ENCODE measurements around the gene THUMPD3.

THUMPD3 gene

GRCh38 chr3:9430733-9431132, 67.9 kb downstream of the THUMPD3 start:
- Histone ChIP-seq H3K9me3 (ENCODE audit: control insufficient read depth, insufficient read depth, low read length) (no peaks in the 10 kb centered on the region), H3K36me3 (ENCODE audit: control insufficient read depth, low read length) (peaks cover 95% of the 10 kb centered on the region), H3K79me2 (ENCODE audit: control insufficient read depth, low read length) (peaks cover 34% of the 10 kb centered on the region), H3K27me3 (ENCODE audit: control insufficient read depth, low read length) (no peaks in the 10 kb centered on the region), H4K20me1 (ENCODE audit: control insufficient read depth, insufficient read depth, low read depth, low read length) (peaks cover 7% of the 10 kb centered on the region; the same call in 1 of the 2 replicates), H3K4me1 (ENCODE audit: control insufficient read depth, low read length) (no peaks in the 10 kb centered on the region), H3K9me2 (replicated peaks; ENCODE audit: control insufficient read depth, low read length) (no peaks in the 10 kb centered on the region), H3F3A (ENCODE audit: control insufficient read depth, insufficient read depth) (no peaks in the 10 kb centered on the region), H3K27ac (ENCODE audit: low read depth, low read length) (no peak overlapping the region), H3K4me3 (ENCODE audit: low read length) (no peak overlapping the region), H3K4me2 (ENCODE audit: low read length) (no peak overlapping the region)
- TF ChIP-seq CTCF (IDR thresholded peaks at IDR 0.05; ENCODE audit: low read depth, low read length, poor library complexity, severe bottlenecking) (no peak), EZH2phosphoT487 (IDR thresholded peaks at IDR 0.05; ENCODE audit: borderline replicate concordance, low read length) (no peak)

GRCh38 chr3:9433627-9434521, 71.0 kb downstream of the THUMPD3 start:
- H3K79me2 ChIP-seq (ENCODE audit: control insufficient read depth, low read length) = peaks cover 28% of the 10 kb centered on the region
- no peak overlapping the region for H3K4me3 ChIP-seq (ENCODE audit: low read length)
- H3K4me2 ChIP-seq (ENCODE audit: low read length) = no peak overlapping the region
- H3K27me3 ChIP-seq (ENCODE audit: control insufficient read depth, low read length) = no peaks in the 10 kb centered on the region
- peaks cover 7% of the 10 kb centered on the region; the same call in 1 of the 2 replicates for H4K20me1 ChIP-seq (ENCODE audit: control insufficient read depth, insufficient read depth, low read depth, low read length)
- no peaks in the 10 kb centered on the region for H3K9me3 ChIP-seq (ENCODE audit: control insufficient read depth, insufficient read depth, low read length)
- H3K4me1 ChIP-seq (ENCODE audit: control insufficient read depth, low read length) = no peaks in the 10 kb centered on the region
- H3K9me2 ChIP-seq (replicated peaks; ENCODE audit: control insufficient read depth, low read length) = no peaks in the 10 kb centered on the region
- no peak for TF ChIP-seq CTCF (IDR thresholded peaks at IDR 0.05; ENCODE audit: low read depth, low read length, poor library complexity, severe bottlenecking)
- TF ChIP-seq EZH2phosphoT487 (IDR thresholded peaks at IDR 0.05; ENCODE audit: borderline replicate concordance, low read length) = no peak
- no peaks in the 10 kb centered on the region for H3F3A ChIP-seq (ENCODE audit: control insufficient read depth, insufficient read depth)
- H3K36me3 ChIP-seq (ENCODE audit: control insufficient read depth, low read length) = peaks cover 96% of the 10 kb centered on the region
- no peak overlapping the region for H3K27ac ChIP-seq (ENCODE audit: low read depth, low read length)

GRCh38 chr3:9435316-9435715, 72.5 kb downstream of the THUMPD3 start:
- no peaks in the 10 kb centered on the region for H3K4me1 ChIP-seq (ENCODE audit: control insufficient read depth, low read length)
- TF ChIP-seq CTCF (IDR thresholded peaks at IDR 0.05; ENCODE audit: low read depth, low read length, poor library complexity, severe bottlenecking) (no peak), EZH2phosphoT487 (IDR thresholded peaks at IDR 0.05; ENCODE audit: borderline replicate concordance, low read length) (no peak)
- H3K27ac ChIP-seq (ENCODE audit: low read depth, low read length) = no peak overlapping the region
- H3K79me2 ChIP-seq (ENCODE audit: control insufficient read depth, low read length) = peaks cover 25% of the 10 kb centered on the region
- H3K36me3 ChIP-seq (ENCODE audit: control insufficient read depth, low read length) = peaks cover 96% of the 10 kb centered on the region
- H3K27me3 ChIP-seq (ENCODE audit: control insufficient read depth, low read length) = no peaks in the 10 kb centered on the region
- H3F3A ChIP-seq (ENCODE audit: control insufficient read depth, insufficient read depth) = no peaks in the 10 kb centered on the region
- peaks cover 5% of the 10 kb centered on the region; the same call in 1 of the 2 replicates for H4K20me1 ChIP-seq (ENCODE audit: control insufficient read depth, insufficient read depth, low read depth, low read length)
- no peaks in the 10 kb centered on the region for H3K9me3 ChIP-seq (ENCODE audit: control insufficient read depth, insufficient read depth, low read length)
- H3K4me2 ChIP-seq (ENCODE audit: low read length) = no peak overlapping the region
- no peaks in the 10 kb centered on the region for H3K9me2 ChIP-seq (replicated peaks; ENCODE audit: control insufficient read depth, low read length)
- no peak overlapping the region for H3K4me3 ChIP-seq (ENCODE audit: low read length)

All from DOHH2 (cell line).